ENCODE measurements around the gene TCTN2.

Gene TCTN2

DNA sequence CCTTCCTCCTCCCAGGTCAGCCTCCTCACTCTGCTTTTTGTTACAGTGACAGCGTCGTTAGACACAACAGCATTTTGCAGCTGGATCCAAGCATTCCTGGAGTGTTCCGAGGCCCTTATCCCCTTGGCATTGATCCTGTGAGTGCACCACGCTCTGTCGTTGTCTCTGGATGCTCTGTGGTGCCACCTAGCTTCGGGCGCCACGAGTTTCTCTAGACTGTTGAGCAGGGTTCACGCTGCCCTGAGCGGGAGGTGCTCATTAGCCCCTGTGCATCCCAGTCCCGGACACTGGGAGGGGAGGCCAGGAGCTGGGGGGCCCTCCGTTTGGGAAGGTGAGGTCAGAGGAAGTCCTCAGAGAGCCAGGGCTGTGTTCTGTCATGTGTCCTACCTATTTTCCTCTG lies 73.9 kb downstream of the TCTN2 start:
- DNase-seq = no peak

DNA sequence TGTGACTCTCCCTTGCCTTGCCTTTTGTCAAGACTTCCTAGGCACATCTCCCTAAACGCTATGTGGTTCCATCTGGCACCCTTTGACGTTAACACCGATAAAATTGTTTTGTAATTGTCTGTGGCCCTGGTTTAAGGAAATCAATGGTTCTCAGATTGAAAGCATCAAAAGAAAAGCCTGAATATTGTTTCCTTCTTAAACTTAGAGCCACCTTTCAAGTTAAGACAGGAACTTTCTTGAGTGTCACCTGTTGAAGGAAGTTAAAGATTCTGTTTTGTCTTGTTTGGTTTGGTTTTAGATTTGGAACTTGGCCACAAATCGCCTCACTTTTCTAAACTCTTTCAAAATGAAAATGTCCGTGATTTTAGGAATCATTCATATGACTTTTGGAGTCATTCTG lies 76.4 kb downstream of the TCTN2 start:
- DNase-seq = no peak

DNA sequence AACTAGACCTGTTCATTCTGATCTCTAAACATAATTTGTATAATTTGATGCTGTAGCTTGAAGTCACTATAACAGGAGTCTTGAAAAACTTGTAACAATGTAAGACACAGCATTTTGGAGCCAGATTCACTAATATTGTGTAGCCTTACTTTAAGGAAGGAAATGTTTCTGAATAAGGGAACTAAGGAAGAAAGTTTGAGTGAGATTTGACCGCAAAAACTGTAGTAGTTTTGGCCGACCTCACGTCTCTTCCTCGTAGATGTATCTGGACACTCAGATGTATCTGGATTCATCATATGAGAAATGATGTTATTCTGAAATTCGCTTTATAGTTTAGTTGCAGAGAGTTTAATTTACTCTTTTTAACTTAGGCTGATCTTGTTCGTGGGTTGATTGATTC lies 77.2 kb downstream of the TCTN2 start:
- DNase-seq = no peak

DNA sequence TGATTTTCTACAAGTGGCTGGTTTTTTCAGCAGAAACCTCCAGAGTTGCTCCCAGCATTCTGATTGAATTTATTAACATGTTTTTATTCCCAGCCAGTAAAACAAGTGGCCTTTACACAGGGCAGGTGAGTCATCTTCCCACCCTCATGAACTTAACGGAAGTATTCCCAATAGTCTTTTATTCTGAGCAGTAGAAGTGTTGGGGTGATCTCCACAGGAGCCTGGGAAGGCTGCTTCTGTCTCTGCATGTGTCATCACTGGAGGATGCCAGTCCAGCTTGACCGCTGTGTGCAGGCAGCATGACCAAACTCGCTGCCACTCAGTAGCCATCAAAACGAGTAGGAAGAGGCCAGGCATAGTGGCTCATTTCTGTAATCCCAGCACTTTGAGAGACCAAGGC lies 77.7 kb downstream of the TCTN2 start:
- no peak for DNase-seq

DNA sequence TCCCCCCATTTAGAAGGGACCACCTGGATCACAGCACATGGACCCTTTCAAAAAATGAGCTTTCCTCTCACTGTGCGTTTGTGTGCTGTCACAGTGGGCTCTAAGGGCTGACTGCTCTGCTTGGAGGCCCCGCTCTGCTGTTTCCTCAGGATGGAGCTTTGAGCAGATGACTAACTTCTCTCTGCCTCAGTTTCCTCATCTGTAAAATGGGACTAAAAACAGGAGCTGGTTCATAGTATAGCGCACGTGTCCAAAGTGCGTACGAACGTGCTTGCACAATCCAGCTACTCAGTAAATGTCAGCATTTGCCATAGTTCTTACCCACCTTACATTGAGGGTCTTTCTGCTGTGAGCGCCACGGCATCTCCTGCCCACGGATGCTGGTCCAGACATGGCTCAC lies 78.4 kb downstream of the TCTN2 start:
- DNase-seq = no peak

DNA sequence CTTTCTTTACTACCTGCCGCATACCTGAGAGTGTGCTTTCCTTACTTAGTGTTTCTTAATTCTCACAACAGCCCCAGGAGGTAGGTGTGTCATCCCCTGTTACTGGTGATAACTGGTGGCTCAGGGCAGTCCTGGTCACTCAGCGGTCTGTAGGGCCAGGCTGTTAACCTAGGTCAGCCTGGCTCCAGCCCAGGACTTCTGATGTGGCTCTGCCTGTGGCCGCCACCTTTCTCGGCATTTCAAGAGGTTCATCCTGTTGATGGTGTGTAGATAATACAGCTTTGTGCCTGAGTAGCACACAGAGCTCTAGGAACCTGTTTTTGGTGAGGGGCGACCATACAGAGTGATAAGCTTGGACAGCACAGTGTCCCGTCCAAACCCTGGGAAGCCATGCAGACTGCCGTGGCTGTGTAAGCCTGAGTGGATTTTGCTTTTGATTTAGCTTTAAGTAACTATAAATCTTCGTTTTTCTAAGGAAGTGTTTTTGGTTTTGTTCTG lies 79.3 kb downstream of the TCTN2 start:
- DNase-seq = no peak

DNA sequence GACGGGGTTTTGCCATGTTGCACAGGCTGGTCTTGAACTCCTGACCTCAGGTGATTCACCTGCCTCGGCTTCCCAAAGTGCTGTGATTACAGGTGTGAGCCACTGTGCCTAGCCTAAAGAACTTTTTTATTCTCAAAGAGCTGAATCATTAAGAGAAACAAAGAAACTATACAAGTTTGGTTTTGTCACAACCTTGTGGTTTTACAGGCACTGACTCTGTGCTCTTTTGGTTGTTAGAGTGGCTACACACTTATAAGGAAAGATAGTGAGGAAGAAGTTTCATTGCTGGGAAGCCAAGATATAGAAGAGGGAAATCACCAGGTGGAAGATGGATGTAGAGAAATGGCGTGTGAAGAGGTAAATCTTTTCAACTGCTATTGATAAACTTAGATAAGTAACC lies 81.1 kb downstream of the TCTN2 start:
- no peak for DNase-seq

DNA sequence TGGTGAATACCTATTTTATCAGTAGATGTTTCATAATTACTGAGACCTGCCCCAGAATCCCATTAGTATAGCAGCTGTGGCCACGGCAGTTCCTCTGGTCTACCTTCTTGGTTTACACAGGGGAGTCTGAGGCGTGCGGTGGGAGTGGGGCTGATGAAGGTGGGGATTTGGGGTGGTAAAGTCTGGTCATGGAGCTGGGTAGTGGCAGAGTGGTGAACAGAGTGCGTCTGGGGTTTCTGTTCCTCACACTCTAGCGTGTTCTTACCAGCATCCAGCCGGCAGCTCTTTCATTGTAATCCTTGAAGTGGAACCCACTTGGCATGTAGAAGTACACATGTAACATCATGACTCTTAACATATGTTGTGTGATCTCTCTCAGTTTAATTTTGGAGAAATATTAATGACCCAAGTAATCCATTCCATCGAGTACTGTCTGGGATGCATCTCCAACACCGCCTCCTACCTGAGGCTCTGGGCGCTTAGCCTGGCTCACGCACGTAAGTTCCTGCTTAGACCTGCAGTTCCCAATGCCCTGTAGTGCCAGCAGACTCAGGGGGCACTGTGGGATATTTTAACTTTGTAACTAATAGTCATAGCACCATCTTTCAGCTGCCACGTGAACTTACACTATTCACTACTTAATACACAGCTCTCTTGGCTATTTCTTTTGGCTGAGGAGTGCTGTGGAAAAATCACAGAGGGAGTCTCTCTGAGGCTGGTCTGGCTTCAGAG lies 83.3 kb downstream of the TCTN2 start:
- no peak for DNase-seq

DNA sequence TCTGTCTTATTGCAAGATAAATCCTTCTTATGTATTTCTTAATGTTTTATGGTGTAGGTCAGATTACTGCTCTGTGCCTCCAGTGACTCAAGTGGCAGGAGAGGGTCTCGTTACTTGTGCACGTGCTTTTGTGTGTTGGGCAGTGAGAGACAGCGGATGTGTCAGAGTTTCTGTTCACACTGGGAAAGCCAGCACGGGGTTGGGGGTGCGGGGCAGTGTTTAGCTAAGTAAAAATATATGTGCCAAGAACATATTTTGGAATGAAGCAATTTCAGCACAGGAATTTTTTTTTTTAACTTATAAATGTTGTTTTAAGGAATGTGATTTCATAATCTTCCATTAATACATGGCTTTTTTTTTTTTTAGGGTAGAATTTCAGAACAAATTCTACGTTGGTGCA lies 86.6 kb downstream of the TCTN2 start:
- DNase-seq = no peak

Data from NCI-H187 treated with DMSO at 0.1 percent for 48 hours (cell line).